ENCODE data around the gene LRRN4CL.
A peak's percentile ranks its signal among the peaks of the same experiment; 100 is the strongest.
"Not testable (repeated sequence)": the region's sequence is repeated elsewhere in the genome, so short reads cannot be mapped to it uniquely, and the experiment has no call there.

Gene LRRN4CL

DNA sequence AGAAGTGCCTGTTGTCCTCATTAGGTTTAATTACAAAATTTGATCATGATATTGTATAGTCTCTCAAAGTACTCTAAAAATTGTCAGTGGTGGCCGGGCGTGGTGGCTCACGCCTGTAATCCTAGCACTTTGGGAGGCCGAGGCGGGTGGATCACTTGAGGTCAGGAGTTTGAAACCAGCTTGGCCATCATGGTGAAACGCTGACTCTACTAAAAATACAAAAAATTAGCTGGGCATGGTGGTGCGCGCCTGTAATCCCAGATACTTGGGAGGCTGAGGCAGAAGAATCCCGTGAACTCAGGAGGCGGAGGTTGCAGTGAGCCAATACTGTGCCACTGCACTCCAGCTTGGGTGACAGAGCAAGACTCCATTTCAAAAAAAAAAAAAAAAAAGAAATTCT is 13.9 kb downstream of the LRRN4CL start:
- DNase-seq, result not testable (repeated sequence)

DNA sequence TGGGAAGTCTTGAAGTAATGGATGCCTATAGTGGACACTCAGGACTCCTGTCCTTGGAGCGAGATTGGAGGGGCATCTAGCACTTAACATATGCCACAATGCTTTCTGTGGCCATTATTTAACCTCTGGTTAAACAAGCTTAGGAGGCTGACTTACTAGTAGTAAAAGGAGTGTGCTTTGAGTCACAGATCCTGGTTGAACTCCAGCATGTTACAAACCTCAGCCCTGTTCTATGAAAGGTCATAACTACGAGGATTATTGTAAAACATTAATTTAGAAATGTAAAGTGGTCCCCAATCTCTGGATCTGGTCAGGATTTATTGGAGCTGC is 16.2 kb downstream of the LRRN4CL start:
- no peak for DNase-seq

DNA sequence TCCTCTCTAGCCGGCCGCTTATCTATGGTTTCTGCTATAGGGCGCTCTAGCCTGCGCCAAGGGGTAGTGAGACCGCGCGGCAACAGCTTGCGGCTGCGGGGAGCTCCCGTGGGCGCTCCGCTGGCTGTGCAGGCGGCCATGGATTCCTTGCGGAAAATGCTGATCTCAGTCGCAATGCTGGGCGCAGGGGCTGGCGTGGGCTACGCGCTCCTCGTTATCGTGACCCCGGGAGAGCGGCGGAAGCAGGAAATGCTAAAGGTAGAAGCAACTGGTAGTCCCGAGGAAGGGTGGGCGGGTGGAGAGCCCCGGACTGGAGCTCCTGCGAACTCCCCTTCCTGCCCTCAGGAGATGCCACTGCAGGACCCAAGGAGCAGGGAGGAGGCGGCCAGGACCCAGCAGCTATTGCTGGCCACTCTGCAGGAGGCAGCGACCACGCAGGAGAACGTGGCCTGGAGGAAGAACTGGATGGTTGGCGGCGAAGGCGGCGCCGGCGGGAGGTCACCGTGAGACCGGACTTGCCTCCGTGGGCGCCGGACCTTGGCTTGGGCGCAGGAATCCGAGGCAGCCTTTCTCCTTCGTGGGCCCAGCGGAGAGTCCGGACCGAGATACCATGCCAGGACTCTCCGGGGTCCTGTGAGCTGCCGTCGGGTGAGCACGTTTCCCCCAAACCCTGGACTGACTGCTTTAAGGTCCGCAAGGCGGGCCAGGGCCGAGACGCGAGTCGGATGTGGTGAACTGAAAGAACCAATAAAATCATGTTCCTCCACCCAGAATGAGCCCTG is 17.5 kb downstream of the LRRN4CL start, which contains the start of the genes LBHD1 and UQCC3:
LBHD1 (minus strand) TSS at position 660 of the 782 bp plus-strand sequence. CDS start 2,236 bp downstream, outside the sequence.
UQCC3 (plus strand) TSS at position 66 of the 782 bp plus-strand sequence; CDS start at position 139, 73 bp downstream.
- peak; percentile 83 for DNase-seq

DNA sequence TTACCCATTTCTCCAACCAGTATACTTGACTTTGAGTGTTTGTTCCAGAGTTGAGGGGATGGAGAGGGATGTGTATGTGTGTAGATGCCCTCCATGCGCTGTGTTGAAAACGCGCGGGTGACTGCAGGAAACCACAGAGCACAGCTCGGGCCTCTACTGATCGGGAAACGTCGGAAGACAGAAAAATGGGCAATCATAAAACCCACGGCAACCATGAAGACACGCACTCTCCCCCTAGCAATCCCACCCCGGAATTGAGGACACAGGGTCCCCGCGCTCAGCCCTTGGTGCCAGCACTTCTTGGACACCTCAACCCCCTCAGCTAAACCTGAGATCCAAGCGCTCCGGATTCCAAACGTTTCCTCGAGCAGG is 18.1 kb downstream of the LRRN4CL start:
- no peak for DNase-seq

DNA sequence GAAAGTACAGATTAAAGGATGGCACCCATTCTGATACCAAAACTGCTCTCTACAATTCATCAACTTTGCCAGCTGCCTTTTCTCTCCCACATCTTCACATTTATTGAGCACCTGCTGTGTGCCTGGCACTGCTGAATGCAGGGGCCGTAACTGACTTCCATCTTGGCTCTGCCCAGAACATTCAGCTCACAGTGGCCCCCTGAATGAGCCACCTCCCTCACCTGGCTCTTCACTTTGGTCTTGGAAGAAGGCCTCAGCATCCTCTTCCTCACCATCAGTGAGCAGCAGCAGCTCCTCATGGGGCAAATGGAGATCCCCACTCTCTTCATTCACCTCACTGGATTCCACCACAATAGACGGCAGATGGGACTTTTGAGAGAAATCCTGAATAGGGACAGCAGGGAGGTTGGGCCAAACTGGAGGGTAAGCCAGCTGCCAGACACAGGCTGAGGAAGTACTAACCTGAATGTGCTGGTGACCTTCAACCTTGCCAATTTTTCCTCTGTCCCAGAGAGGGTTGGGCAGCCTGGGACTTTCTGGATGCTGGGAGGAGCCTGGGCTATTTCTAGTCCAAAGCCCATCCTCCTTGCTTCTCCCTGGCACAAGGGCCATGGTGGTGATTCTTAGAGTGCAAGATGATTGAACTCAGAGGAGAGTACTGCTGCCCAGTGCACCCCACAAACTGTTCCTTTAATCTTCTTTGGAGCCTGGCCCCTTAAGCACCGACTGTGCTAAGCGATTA is 19.7 kb downstream of the LRRN4CL start:
- DNase-seq, result no peak

DNA sequence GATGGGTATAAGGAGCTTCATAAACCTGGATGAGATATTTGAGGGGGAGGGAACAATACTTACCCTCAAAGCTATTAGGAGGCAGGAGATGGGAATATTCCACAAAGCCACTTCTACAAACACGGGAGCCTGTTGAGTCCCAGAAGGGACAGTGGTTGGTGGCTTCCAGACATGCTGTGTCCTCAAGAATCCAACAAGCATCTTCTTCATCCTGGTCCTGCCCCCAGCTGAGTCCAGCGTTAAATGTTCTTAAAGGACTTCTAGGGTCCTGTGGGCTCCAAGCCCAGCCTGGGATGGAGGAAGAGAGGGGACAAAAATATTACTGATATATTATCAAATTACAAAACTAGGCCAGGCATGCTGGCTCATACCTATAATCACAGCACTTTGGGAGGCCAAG is 21.9 kb downstream of the LRRN4CL start:
- DNase-seq, result no peak

DNA sequence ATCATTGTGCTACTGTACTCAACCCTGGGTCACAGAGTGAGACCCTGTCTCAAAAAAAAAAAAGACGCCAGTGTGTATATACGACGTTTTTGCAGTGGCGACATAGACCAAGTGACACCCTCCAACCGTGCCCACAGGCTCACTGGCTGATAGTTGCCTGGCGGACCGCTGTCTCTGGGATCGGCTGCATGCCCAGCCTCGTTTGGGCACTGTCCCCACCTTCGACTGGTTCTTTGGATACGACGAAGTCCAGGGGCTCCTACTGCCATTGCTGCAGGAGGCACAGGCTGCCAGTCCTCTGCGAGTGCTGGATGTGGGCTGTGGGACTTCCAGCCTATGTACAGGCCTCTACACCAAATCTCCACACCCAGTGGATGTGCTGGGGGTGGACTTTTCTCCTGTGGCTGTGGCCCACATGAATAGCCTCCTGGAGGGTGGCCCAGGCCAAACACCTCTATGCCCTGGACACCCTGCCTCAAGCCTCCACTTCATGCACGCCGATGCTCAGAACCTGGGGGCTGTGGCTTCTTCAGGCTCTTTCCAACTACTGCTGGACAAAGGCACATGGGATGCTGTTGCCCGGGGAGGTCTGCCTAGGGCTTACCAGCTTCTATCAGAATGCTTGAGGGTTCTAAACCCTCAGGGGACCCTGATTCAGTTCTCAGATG is 22.9 kb downstream of the LRRN4CL start:
- DNase-seq, result no peak

DNA sequence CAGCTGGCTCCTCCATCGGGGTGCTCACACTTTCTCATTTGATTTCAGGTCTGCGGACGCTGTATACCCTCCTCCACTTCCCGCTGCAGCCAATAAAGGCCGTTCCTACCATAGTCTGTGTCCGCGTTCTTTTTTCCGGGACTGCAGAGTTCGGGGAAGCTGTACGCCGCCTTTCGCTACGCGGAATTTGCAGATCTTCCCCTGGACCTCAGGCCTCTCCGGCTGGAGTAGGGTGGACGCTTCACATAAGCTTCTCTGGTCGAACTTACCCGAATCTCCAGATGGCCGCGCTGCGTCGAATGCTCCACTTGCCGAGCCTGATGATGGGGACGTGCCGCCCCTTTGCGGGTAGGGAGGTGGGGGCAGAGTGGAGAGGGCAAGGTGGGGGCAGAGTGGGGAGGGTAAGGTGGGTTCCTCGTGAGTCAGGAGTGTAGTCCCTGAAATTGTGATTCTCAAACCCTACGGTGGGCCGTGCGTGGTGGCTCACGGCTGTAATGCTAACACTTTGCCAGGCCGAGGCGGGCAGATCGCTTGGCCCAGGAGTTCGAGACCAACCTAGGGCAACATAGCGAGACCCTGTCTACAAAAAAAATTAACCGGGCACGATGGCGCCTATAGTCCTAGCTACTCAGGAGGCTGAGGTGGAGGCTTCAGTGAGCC is 23.6 kb downstream of the LRRN4CL start:
- DNase-seq, result peak; percentile 75

DNA sequence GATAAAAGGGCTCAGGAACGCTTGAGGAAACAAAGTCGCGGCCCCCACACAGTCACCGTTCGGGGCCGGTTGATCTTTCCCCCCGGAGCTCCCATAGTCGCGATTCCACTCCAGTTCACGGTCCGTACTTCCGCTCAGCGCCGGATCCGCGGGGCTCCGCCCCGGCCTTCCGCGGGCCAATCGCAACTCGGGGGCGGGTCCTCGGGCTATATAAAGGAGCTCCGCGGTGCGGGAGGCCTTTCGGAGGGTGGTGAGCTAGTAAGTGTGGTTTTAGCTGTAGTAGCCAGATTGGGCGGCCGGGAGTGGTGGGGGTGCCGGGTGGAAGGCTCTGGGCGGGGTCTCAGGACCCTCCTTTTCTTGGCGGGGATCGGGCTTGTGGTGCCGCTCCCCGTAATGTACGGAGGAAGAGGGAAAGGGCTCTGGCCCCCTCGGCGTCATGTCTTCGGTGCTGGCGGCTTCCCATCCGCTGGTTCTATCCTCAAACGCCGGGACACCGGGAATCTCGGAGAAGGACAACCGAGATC is 24.2 kb downstream of the LRRN4CL start, which contains the start of the genes C11orf98 and CSKMT:
C11orf98 (minus strand) TSS at position 136 of the 524 bp plus-strand sequence; CDS start at position 95, 41 bp downstream.
CSKMT (plus strand) TSS at position 238 of the 524 bp plus-strand sequence. CDS start 568 bp downstream, outside the sequence.
- DNase-seq, result peak; percentile 96

DNA sequence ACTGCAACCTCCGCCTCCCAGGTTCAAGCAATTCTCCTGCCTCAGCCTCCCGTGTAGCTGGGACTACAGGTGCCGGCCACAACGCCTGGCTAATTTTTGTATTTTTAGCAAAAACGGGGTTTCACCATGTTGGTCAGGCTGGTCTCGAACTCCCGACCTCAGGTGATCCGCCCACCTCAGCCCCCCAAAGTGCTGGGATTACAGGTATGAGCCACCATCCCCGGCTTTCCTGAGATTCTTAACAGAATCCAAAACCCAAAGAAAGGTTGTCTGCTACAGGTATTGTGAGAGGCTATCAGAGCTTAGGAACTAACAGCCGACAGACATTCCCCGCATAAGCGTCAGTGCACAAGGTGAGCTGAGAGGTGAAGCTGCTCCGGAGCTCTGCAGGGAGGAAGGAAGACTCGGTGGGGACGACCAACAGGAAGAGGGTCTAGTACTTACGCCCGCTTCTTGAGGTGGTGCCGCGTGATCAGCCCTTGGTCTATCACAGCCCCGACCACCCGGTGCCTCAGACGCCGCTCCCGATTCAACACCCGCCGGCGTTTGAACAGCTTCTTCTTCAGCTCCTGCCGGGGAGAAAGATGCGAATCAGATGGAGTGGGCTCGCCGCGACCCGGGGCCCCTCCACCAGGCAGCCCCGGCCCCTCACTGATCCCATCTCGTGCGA is 24.8 kb downstream of the LRRN4CL start:
- peak; percentile 93 for DNase-seq

DNA sequence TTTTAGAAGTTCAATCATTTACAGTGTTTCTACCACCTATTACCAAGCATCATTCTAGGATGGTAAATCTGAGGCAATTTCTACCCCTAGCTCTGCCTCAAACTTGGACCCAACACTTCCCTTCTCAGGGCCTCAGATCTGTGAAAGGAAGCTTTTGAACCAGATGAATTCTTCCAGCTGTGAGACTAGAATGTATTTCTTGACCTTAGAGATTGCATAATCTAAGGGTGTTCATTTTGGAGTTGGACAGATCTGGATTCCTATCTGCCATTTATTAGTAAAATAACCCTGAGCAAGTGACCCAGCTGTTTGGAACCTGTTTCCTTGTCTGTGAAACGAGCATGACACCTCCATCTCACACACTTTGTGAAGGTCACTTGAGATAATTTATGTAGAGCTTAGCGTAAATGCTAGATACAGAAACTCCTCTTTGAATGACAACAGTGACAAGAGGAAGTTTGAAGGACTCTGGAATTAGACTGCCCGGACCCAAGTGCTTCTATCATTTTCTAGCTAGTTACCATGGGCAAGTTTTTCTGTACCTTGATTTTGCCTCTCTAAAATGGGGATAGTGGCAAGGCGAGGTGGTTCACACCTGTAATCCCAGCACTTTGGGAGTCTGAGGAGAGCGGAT is 32.4 kb downstream of the LRRN4CL start:
- no peak for DNase-seq

DNA sequence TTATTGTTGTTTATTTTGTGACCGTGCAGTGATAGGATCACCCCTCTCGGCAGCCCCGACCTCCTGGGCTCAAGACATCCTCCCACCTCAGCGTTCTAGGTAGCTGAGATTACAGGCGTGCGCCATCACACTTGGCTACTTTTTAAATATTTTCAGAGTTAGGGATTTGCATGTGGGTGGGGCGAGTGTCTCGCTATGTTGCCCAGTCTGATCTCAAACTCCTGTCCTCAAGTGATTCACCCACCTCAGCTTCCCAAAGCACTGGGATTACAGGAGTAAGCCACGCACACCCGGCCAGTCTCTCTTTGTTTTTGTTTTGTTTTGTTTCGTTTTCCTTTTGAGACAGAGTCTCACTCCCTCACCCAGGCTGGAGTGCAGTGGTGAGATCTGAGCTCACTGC is 35.0 kb downstream of the LRRN4CL start:
- DNase-seq, result no peak

DNA sequence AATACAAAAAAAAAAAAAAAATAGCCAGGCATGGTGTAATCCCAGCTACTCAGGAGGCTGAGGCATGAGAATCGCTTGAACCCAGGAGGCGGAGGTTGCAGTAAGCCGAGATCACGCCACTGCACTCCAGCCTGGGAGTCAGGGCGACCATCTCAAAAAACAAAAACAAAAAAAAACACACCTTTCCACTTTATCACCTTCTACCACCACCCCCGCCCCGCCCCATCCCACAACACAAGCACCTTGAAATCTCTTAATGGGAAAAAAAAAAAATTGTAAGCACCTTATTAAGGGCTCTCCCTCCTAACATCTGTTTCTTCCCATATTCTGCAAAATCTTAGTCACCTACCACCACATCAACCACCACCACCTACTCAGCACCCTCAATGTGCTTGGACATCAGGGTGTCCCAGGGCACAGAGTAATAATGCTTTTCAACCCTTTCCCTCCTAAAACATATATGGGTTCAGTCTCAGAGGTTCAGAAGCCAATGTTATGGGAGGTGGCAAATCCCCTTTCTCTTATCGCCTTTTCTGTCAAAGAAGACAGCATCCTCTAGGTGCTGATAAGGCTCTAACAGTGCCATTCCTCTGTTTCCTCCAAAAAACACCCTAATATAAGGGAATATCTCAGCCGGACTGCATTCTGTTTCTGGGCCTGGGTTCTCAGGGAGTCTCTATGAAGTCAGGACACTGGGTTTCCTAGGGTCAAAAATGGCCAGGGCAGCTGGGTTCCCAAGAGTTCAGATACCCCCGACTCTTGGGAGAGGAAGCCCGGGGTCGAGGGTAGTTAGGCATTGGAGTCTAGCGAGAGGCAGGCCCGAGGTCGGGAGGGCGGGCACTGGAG is 36.9 kb downstream of the LRRN4CL start:
- DNase-seq, result no peak

DNA sequence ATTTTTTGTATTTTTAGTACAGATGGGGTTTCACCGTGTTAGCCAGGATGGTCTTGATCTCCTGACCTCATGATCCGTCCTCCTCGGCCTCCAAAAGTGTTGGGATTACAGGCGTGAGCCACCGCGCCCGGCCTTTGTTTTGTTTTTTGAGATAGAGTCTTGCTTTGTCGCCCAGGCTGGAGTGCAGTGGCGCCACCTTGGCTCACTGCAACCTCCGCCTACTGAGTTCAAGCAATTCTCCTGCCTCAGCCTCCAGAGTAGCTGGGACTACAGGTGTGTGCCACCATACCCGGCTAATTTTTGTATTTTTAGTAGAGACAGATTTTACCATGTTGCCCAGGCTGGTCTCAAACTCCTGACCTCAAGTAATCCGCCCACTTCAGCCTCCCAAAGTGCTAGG is 39.0 kb downstream of the LRRN4CL start:
- DNase-seq, result not testable (repeated sequence)

DNA sequence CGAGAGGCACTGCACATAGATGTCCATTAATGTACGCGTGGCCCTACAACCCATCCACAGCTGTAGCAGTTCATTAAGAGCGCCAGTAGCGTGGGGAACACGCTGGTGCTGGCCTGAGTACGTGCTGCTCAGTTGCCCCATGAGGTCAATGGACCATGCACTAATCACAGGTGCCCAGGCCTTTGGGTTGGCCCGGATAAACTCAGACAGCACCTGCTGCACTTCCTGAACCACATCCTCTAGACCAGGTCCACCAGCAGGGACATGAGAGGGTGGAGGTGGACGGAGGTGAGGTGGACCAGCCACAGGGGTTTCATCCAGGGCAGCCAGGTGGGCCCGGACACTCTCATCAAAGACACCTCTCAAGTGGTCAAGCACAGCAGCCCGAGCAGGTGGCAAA is 39.8 kb downstream of the LRRN4CL start:
- DNase-seq, result no peak

DNA sequence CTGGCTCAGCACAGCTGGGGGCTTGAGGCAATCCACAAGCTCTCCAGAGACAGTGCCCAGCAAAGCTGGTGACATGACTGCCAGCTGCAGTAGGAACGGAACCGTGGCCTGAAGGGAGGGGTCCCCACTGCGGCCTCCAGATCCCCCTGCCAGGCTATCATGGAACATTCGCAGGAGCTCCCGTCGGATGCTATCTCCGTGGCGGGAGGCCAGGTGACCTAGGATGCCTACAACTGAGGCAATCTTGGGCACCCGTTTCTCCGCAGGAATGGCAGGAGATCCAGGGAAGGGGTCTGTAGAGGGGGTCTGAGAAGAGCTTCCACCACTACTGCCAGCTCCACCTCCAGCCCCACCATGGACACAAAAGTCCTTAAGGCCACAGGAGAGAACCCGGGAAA is 40.4 kb downstream of the LRRN4CL start:
- no peak for DNase-seq

DNA sequence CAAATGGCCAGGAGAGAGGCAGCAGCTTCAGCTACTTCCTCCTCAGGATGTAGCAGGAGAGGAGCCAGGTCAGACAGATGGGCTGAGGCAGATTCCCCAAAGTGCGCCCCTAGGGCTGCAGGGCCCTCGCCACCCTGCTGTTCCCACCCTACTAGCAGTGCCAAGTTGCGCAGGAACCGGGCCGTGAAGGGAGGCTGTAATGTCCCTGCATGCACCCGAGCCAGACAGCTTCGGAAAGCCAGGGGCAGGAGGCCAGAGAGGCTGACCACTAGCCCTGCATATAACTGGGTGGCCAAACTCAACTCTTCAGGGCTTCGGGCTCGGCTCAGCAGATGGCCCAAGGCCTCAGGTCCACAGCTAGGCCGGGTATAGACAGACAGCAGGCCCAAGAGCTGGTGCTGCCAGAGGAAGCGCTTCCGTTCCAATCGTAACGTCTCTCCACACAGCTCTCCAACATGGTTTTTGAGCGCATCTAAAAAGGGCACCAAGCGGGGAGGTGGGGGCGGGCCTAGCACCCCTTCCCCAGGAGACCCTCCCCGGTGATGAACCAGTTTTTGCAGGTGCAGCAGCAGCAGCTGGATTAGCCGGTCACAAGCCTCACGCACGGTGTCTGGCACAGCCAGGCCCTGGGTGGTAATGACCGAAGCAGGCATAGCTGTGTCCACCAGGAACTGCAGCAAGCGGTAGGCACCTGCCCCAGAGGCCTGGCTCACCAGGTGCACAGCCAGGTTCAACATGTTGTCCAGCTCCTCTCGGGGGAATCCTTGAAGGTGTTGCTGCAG is 41.0 kb downstream of the LRRN4CL start:
- no peak for DNase-seq

DNA sequence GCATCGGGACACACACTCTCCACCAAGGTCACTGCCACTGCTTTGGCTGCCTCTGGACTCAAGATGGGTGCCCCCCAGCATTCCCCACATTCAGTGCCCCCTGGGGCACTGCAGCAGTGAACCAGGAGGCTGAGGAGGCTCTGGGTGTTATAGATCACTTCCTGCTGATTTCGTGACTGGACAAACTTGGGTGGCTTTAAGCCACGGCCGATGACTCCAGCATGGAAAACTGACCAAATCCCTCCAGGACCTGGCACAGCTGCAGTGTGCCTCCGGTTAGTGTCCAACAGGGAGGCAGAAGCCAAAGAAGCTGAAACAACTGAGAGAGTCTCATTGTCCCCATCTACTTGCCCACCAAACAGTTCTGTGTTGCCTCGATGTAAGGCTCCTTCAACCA is 41.7 kb downstream of the LRRN4CL start:
- no peak for DNase-seq

DNA sequence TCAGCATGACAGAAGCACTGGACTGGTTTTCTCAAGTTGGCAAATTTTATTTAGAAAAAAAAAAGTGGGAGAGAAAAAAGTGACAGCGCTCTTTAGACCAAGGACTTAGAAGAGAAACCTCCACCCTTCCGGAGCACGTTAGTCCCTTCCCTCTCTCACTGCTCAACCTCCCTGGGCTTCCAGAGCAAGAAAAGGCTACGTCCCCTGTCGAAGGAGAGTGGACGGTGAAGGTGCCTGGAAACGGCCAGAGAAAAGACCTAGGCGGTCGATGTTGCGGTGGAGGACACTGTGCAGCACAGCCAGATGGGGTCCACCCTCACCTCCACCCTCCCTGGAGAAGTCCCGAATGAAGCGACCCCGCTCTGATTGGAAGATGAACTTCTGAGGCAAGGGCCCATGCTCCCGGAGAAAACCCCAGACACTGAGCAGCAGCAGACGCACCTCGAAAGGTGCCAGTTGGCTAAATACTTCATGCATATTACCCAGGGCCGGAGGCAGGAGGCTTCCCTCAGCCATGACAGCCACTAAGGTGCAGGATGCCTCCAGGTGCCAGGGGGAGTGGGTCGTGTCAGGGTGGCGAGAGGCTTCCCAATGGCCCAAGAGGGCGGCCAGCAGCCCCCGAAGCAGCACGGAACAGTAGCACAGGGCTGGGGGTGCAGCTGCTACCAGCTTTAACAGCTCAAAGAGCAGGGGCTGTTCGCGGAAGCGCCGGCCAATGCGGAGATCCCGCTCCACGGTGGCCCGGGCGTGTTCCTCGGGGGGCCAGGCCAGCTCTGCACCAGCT is 42.3 kb downstream of the LRRN4CL start:
- no peak for DNase-seq

Measured in NCI-H2227 treated with DMSO at 0.1 percent for 48 hours (cell line).